H1 (cell line): ENCODE data around the gene WDR90. TPM values are rescaled to one million over a fixed set of nuclear protein-coding genes. Genes with fewer than 3 reads are reported as not detected.

Source experiments
- BCL11A ChIP-seq, 2 experiments: IDR thresholded peaks; one replicate each; pipeline ENCODE4 v1.6.1; 2011; ENCODE audit warnings: low read depth in 2 of 2, low read length in 2 of 2, mild to moderate bottlenecking in 2 of 2
- CHD7 ChIP-seq: fragments of 300-600 bp; sonication (generic); IDR thresholded peaks from 2 replicates; pipeline ENCODE4 v1.7.1; 2012; ENCODE audit warnings: low read length, moderate library complexity, mild to moderate bottlenecking, inconsistent platforms; ENCODE audit not compliant: insufficient replicate concordance
- E2F6 ChIP-seq: IDR thresholded peaks from 2 replicates; pipeline ENCODE4 v1.6.1; 2012; ENCODE audit warnings: inconsistent platforms
- PHF8 ChIP-seq: fragments of 200-600 bp; sonication (generic); conservative IDR thresholded peaks from 2 replicates; pipeline ENCODE4 v1.7.1; 2012; ENCODE audit warnings: low read depth, mild to moderate bottlenecking, inconsistent platforms, low read length, moderate library complexity
- RBBP5 ChIP-seq: IDR thresholded peaks from 2 replicates; pipeline ENCODE4 v1.7.1; 2012; ENCODE audit warnings: low read depth, mild to moderate bottlenecking, inconsistent platforms, low read length, moderate library complexity, borderline replicate concordance
- SAP30 ChIP-seq: fragments of 300-600 bp; sonication (generic); IDR thresholded peaks from 2 replicates; pipeline ENCODE4 v1.7.1; 2012; ENCODE audit warnings: low read length, moderate library complexity, mild to moderate bottlenecking, inconsistent platforms; ENCODE audit not compliant: insufficient read depth, insufficient replicate concordance
- SP1 ChIP-seq: IDR thresholded peaks from 2 replicates; pipeline ENCODE4 v1.6.1; 2011; ENCODE audit warnings: low read depth, low read length
- SP4 ChIP-seq: IDR thresholded peaks from 2 replicates; pipeline ENCODE4 v1.6.1; 2012; ENCODE audit warnings: low read length, inconsistent platforms
- SUZ12 ChIP-seq: fragments of 200-600 bp; sonication (generic); IDR thresholded peaks from 2 replicates; pipeline ENCODE4 v1.6.1; 2012; ENCODE audit warnings: mild to moderate bottlenecking, inconsistent platforms, low read length, moderate library complexity, mixed read lengths
- polyA plus RNA-seq, 7 experiments: library from polyadenylated mRNA; depleted of rRNA in 3 of 7; stranded (reverse) in 5 of 7; unstranded in 2 of 7; fragments of >200 nt in 5 of 7; fragments of 200-250 nt in 2 of 7; gene quantifications; 1 replicate in 5 of 7; 2 replicates in 1 of 7; 4 replicates in 1 of 7; pipeline versions ENCODE4 v1.2.1 to v1.2.3, GENCODE V29; 2011 to 2013; ENCODE audit warnings: missing spikeins in 2 of 7, mixed read lengths in 2 of 7
- total RNA-seq: library from RNA; stranded (reverse); fragmentation: NEBNext Ultra II Directional; extraction: Animal tissue kit (Norgen Biotek cat#: 25700); gene quantifications from 2 replicates; pipeline ENCODE4 v1.2.1, GENCODE V29; 2021

Gene WDR90
- total and polyA plus RNA-seq, 2 of the 8 experiments (the other 6 are each of a cell fraction or from before 2014, with no cell fraction given), result 24.0 to 47.2 TPM

GRCh38 chr16:648781-649589 is at the start of gene WDR90 (continued):
- TF ChIP-seq RBBP5 (no peak), SP1 (no peak), CHD7 (no peak), E2F6 (peak; percentile 71), BCL11A (IDR thresholded peaks at IDR 0.05; ENCODE audit: low read depth in 2 of 2, low read length in 2 of 2) (no peak), SUZ12 (no peak), SP4 (peak; percentile 75; the same call in 1 of the 2 replicates), SAP30 (no peak), PHF8 (peak; percentile 49)
